Lung microvascular endothelial cell (primary cell): Measurements from ENCODE around the gene RGL1. TPM values are rescaled to one million over a fixed set of nuclear protein-coding genes. Genes with fewer than 3 reads are reported as not detected.

Source experiments
- DNase-seq, 2 donors: peaks; one replicate each; pipeline versions ENCODE4 v3.0.0 to v3.0.0-alpha.2; 2010; ENCODE audit warnings: low read depth in 2 of 2
- total RNA-seq: library from RNA; depleted of rRNA; stranded (reverse); fragments of >200 nt; gene quantifications from 2 replicates; pipeline ENCODE4 v1.2.1, GENCODE V29; 2014

RGL1 gene
- total RNA-seq, 1 donor from 2014 or later: 19.8 TPM

DNA sequence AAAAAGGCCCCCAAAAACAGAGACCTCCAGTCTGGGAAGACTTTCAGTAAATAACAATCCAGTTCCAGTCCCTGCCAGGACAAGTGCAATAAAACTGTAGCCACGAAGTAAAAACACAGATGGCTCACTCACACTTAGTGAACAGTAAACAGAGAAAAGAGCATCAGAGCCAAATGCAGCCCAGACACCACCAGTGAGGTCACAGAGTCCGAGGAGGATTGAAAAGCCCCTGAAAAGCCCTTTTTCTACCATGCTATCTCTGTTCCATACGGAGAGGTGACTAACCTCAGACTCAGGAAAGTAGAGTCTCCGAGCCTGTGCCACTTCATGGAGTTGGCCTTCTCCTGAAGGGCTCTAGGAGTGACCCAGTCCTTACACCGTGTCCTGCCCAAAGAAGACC lies 148.1 kb downstream of the RGL1 start:
- DNase-seq: no peak

DNA sequence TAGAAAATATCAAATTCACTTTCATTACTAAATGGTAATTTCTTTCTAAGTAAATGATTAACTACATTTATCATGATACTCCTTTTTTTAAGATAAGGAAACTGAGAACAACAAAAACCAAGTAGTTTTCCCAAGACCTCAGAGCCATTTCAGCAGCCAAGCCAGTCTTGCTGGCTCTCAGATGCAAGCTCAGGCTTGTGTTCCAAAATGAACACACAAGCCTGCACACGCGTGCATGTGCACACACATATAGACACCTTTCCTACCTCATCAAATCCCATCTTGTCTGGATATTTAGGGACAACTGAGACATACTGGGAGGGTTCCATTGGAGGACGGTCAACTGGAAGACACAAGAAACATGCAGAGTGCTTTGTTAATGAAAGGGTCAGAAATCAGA lies 149.6 kb downstream of the RGL1 start:
- DNase-seq: no peak

DNA sequence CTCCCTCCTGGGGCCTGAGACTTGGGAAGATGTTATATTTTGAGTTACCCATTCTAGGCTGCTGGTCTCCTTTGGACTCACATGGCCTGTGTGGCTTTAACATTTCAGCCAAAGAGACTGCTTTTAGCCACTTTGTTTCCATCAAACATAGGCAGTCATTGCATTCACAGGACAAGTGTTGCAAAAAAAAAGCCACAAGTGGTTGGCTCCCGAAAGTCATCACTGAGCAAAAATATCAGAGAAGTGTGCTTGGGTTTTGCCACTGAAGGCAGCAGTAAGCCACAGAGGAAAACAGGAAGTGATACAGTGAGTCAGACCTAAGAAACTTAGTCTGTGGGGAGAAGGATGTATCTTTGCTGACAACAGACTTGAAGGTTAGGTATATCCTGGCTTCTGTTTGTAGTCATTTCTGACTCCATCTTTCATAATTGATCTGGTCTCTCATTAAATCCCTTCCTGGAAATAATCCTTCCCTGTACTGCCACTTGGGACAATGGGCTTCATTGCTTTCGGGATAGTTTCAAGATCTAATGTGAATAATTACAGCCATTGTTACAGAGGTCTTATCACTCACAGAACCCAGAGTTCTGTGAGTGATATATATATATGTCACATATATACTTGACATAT lies 151.8 kb downstream of the RGL1 start:
- peak in 1 of 2 donors; percentile 89 for DNase-seq

DNA sequence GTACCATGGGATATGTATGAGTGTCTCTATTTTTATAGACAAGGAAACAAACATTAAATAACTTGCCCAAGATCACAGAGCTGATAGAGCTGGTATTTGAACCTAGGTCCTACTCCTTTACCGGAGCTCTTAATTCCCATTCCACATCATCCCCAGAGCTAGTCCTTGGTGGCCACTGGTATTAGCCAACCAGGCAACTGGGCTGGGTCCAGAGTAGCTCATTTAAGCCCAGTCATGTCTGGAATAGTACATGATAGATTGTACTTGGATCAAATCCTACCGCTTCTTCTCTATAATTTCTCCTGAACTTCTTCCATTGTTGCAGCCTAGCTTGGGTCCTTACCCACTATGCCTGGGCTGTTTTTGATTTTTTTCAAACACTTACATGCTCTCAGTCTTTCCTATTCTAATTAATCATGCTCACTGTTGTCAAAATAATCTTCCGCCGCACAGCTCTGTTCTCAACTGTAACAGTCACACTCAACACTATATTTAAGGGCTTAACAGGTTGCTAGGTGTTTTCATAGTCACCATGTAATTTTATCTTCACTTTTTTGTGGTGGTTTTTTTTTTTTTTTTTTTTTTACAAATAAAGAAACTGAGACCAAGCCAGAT lies 152.4 kb downstream of the RGL1 start:
- DNase-seq: peak in 1 of 2 donors; percentile 51

DNA sequence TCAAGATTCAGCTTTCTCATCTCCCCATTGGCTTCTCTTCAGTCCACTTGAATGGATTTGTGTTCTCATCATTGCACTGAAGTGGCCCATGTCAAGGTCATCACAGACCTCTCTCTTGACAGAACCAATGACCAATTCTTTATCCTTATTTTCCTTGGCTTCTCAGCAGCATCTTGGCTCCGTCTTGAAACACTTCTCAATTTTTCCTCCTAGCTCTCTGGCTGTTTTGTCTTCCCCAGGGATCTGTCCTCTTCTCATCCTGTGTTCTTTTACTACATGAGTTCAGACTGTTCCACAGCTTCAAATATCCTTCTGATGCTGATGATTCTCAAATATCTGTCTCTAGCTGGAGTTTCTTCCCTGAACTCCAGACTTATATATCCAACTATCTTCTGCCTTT lies 154.0 kb downstream of the RGL1 start:
- DNase-seq: no peak

DNA sequence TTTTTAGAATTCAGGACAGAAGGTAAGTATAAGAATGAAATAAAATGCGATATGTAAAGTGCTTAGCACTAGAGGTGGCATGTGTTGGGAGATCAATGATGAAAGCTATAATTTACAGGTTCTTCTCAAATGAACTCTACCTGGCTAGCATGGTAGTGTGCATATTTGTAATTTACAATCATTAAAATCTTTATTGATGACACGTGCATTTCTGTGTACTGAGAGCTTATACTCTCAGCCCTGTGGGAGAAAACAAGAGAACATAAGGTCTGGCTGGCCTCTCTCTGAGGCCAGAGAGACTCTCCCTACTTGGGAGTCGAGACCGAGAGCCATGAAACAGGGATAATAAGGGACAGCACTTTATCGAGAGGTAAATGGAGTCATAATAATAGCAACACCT lies 156.2 kb downstream of the RGL1 start:
- no peak for DNase-seq

DNA sequence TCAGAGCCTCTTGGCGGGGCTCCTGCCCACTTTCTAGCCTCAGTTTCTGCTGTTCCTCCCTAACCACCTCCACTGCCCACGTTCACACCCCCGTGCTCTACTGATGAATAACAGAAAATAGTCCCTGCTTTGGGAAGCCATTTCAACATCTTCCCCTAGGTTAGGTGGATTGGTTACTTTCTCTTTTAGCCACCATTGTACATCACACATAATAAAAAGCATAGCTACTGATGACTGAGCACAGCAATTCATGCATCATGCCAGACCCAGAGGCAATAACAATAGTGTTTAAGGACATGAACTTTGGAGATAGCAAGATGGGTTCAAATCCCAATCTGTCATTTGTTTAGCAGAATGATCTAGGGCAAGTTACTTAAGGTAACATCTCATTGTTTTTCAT lies 158.0 kb downstream of the RGL1 start:
- DNase-seq: no peak

DNA sequence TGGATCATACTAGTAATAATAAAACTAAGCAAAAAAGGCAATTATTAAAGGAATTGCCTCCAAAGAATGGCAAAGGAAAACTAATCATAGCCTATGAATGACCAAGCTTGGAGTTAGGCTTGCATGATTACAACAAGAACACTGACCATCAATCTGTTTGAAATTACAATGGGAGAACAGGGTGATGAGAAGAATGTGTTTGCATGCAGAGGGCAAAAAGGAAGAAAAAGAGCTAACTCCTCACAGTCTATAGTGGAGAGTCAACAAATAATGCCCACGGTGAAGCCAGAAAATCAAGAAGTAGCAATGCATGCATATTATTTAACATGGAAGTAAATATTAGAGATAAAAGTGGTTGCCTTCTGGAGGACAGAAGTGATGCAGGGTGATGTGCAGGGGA lies 160.8 kb downstream of the RGL1 start:
- no peak for DNase-seq

DNA sequence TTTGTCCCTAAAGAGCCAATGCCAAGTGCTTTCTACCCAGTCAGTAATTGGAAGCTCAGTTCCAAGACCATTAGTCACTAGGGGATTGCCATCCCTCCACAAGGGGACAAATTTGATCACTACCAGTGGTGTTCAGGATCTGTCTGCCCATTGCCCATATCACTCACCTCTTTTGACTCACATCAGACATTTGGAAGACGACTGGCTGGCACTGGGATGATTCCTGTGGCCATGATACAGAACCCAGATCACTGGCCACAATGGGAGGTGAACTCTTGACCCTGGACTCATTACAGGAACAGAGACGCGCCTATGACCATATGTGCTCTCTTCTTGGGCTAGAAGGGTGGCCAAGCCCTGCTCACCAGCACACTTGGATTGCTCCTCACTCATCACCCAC lies 161.6 kb downstream of the RGL1 start:
- DNase-seq: no peak

DNA sequence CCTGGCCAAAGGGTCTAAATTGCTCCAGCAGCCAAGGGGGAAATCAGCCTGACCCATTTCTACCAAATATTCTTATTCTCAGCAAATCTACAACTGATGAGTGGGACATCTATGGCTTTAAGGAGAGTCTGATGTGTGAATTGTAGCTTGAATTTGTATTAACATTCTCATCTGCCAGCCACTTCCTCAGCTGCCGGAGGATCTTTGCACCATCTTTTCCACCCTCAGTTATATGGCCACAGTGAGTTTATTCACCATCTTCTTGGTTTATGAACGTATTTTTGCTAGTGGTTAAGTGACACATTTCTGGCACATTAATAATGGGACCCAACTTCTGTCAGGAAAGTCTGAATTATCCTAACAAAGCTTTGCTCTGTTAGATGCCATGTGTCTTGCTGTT lies 163.0 kb downstream of the RGL1 start:
- no peak for DNase-seq

DNA sequence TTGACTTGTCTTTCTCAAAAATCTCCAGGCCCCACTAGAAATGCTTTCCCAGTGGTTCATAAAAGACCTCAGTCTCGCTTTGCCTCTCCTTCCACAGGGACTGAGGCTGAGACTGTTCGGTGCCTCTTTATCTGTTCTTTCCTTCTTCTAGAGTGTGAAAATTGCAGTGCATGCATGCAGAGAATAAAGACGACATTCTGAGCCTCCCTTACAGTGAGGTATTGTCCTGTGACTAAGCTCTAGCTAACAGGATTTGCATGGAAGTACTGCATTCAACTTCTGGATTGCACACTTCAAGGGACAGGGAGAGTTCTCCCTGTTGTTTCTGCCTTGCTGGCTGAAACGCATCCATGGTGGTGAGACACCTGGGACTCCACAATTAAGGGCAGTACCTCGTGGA lies 163.5 kb downstream of the RGL1 start:
- DNase-seq: no peak

DNA sequence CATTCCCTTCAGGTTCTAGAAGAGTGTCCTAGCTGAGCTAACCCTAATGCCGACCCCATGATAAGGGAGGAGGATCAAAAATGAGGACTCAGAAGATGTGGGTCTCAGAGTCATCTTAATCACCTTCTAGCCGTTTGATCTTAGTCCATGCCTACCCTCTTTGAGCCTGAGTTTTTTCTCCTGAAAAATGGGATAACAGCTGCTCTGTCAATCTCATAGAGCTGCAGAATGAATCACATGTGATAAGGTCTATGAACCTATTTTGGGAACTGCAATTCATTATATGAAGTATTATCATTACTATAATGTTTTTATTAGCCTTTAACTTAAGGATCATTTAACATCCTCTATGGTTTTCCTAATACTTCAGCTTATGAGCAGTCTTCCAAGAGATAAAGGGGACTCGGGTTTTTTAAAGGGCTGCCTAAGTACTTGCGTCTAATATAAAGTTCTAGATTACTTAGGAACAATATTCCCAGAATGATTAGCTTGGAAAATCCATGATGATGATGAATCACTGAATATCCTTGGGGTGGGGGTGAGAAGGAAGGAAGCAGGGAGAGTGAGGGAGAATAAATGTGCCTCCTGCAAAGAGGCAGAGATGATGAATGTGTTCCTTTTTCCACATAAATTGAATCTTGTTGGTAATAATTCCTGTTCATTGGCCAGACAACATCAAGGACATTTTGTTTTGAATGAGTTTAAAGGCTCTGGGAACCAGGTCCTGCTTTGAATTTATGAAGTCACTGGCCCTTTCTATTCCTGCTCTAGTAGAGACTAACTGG lies 165.8 kb downstream of the RGL1 start:
- DNase-seq: peak; percentile 1 to 65

DNA sequence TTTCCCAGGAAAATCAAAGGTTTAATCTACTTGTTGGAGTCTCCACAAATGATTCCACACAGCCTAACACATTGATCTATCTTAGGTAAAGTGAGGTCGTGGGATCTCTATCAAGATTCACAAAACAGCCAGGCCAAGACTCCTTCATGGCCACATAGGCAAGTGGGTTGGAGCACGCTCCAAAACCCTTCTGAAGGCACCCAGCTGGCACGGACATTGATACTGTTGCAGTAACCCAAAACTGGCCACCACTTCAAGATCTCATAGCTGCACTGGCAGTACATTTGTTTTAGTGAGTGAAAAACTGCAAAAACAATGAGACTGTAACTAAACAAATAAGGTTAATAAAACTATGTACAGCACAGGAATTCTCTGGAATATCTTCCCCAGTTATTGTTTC lies 170.7 kb downstream of the RGL1 start:
- no peak for DNase-seq

DNA sequence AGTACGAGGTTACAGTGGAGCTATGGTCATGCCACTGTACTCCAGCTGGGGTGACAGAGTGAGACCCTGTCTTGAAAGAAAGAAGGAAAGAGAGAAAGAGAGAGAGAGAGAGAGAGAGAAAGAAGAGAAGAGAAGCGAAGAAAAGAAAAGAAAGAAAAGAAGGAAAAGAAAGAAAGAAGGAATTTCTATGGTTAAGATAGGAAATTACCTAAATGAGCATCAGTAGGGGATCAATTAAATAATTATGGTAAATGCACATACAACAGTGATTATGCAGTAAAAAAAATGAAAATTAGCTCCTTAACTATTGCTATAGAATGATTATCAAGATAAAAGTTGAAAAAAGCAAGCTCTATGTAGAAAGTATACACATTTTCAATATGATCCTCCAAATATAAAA lies 172.8 kb downstream of the RGL1 start:
- no peak for DNase-seq

Other genes starting within 250 kb of the RGL1 start
- under 0.01 TPM in 1 of 2 replicates, not detected in the other for gene NCF2, start 214.7 kb upstream of the RGL1 start, total RNA-seq
- gene ARPC5, start 169.3 kb upstream of the RGL1 start, total RNA-seq: 85.6 and 144 TPM in 2 replicates
- gene APOBEC4, start 151.8 kb upstream of the RGL1 start, total RNA-seq: not detected in 2 replicates
- gene COLGALT2, start 232.6 kb downstream of the RGL1 start, total RNA-seq: under 0.01 TPM in 2 replicates
- gene TSEN15, start 246.6 kb downstream of the RGL1 start, total RNA-seq: 17.7 and 18.1 TPM in 2 replicates